Adrenal gland (tissue), 12 donors: ENCODE data around the gene PBRM1. TPM values are rescaled to one million over a fixed set of nuclear protein-coding genes. Genes with fewer than 3 reads are reported as not detected.

ENCODE experiments used
- DNase-seq, 7 donors: peaks; one replicate each; pipeline ENCODE4 v3.0.0-alpha.2; 2019 to 2020
- H3K27ac ChIP-seq, 5 donors: fragments of 200-600 bp; sonication (generic) in 4 of 5; 1 replicate in 3 of 5; 2 replicates in 2 of 5; pipeline versions ENCODE4 v1.5.1 to v1.8.0; 2016 to 2020; ENCODE audit warnings: mild to moderate bottlenecking in 1 of 5
- H3K27me3 ChIP-seq: fragments of 200-600 bp; 2 replicates; pipeline ENCODE4 v1.8.0; 2021
- H3K36me3 ChIP-seq, 2 donors: fragments of 200-600 bp; replicated peaks in 1 of 2; 1 replicate in 1 of 2; 2 replicates in 1 of 2; pipeline versions ENCODE4 v1.5.1 to v1.8.0; 2018 to 2022
- H3K4me1 ChIP-seq, 2 donors: fragments of 200-600 bp; replicated peaks in 1 of 2; 1 replicate in 1 of 2; 2 replicates in 1 of 2; pipeline versions ENCODE4 v1.5.1 to v1.8.0; 2018 to 2021
- H3K4me3 ChIP-seq, 4 donors: fragments of 200-600 bp; sonication (generic) in 3 of 4; one replicate each; pipeline ENCODE4 v1.5.1; 2016 to 2018
- H3K9me3 ChIP-seq, 3 donors: fragments of 200-600 bp; sonication (generic) in 1 of 3; replicated peaks in 1 of 3; 1 replicate in 2 of 3; 2 replicates in 1 of 3; pipeline versions ENCODE4 v1.5.1 to v1.8.0; 2016 to 2021
- POLR2A ChIP-seq, 2 donors: fragments of 450-650 bp; IDR thresholded peaks; one replicate each; pipeline ENCODE4 v1.6.1; 2017; ENCODE audit warnings: antibody characterized with exemption in 2 of 2, mild to moderate bottlenecking in 2 of 2, moderate library complexity in 1 of 2
- WGBS, 4 donors: extraction: QIAGEN DNeasy Blood & Tissue Kit in 2 of 4; methylation state at CpG; one replicate each; pipeline versions ENCODE4 v1.1.5 to v1.1.7; 2013 to 2017; 5-methylcytosine and 5-hydroxymethylcytosine counted together
- intact Hi-C, 2 donors: fragments of 100-400 bp; cut with DNase I; formaldehyde crosslinking; loops; one replicate each; pipeline versions ENCODE4 v1.14.1 to v1.15.0; 2022 to 2023
- polyA plus RNA-seq, 3 donors: library from polyadenylated mRNA; stranded (reverse); fragments of 200-250 nt in 2 of 3; fragments of 350-450 nt in 1 of 3; fragmentation: Illumina TruSeq in 1 of 3; extraction: RNeasy Lipid Tissue Mini Kit (QIAGEN cat#74804) in 1 of 3; gene quantifications; one replicate each; pipeline ENCODE4 v1.2.3, GENCODE V29; 2013 to 2014
- total RNA-seq, 9 donors: library from RNA; depleted of rRNA in 4 of 9; stranded (reverse); fragments of >200 nt in 4 of 9; fragments of 120-200 nt in 1 of 9; fragmentation: NEBNext Ultra II Directional in 1 of 9; extraction: Animal tissue kit (Norgen Biotek cat#: 25700) in 1 of 9; gene quantifications; one replicate each; pipeline versions ENCODE4 v1.1.0 to v1.2.4, GENCODE V29; 2013 to 2023
- TF ChIP-seq, protein P1 (sequence below), 6 experiments: fragments of 450-650 bp in 4 of 6; fragments of 200-600 bp in 2 of 6; sonication (generic) in 1 of 6; IDR thresholded peaks; 1 replicate in 5 of 6; 2 replicates in 1 of 6; pipeline versions ENCODE4 v1.5.1 to v1.8.0; 2016 to 2021; ENCODE audit warnings: antibody characterized with exemption in 6 of 6, mild to moderate bottlenecking in 2 of 6, moderate library complexity in 1 of 6
- donor health status: healthy with polysubstance abuse.
- donor health status: Bipolar disorder and iron deficiency.
- donor health status: DM: yes; HTN: yes; CAD: no.
- donor health status: DM: no; HTN: no; CAD: no.
- donor health status: DM: no; HTN: no; CAD: no.
- donor health status: DM: yes; HTN: yes; CAD: no.

Gene PBRM1
- total and polyA plus RNA-seq, 12 donors = 4.2 to 108 (median 47.5) TPM

DNA sequence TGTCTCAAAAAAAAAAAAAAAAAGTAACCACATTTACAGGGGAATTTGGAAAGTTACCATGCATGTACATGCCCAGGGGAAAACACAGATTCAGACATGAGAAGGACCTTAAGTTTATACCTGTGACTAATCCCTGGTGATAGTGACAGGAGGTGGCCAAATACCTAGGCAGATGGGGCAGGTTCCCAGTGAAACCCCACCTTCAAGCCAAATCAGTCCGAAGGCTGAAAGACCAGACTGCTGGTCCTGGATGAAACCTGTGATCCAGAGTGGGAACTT is 36.0 kb upstream of the PBRM1 start:
- Histone ChIP-seq H3K4me1 (no peaks in the 10 kb centered on the region), H3K9me3 (no peaks in the 10 kb centered on the region), H3K36me3 (peaks cover 0 to 7% of the 10 kb centered on the region in 2 donors), H3K27me3 (no peaks in the 10 kb centered on the region), H3K27ac (no peak overlapping the region), H3K4me3 (no peak overlapping the region)
- no peak for DNase-seq
- TF ChIP-seq, protein P1, sequence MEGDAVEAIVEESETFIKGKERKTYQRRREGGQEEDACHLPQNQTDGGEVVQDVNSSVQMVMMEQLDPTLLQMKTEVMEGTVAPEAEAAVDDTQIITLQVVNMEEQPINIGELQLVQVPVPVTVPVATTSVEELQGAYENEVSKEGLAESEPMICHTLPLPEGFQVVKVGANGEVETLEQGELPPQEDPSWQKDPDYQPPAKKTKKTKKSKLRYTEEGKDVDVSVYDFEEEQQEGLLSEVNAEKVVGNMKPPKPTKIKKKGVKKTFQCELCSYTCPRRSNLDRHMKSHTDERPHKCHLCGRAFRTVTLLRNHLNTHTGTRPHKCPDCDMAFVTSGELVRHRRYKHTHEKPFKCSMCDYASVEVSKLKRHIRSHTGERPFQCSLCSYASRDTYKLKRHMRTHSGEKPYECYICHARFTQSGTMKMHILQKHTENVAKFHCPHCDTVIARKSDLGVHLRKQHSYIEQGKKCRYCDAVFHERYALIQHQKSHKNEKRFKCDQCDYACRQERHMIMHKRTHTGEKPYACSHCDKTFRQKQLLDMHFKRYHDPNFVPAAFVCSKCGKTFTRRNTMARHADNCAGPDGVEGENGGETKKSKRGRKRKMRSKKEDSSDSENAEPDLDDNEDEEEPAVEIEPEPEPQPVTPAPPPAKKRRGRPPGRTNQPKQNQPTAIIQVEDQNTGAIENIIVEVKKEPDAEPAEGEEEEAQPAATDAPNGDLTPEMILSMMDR (IDR thresholded peaks at IDR 0.05) = no peak
- TF ChIP-seq POLR2A (IDR thresholded peaks at IDR 0.05) = no peak
- WGBS, 4 donors = 88 to 95% (median 92%) methylated on average over 1 of the region's 1 CpG
- intact Hi-C loops = no loop called here

DNA sequence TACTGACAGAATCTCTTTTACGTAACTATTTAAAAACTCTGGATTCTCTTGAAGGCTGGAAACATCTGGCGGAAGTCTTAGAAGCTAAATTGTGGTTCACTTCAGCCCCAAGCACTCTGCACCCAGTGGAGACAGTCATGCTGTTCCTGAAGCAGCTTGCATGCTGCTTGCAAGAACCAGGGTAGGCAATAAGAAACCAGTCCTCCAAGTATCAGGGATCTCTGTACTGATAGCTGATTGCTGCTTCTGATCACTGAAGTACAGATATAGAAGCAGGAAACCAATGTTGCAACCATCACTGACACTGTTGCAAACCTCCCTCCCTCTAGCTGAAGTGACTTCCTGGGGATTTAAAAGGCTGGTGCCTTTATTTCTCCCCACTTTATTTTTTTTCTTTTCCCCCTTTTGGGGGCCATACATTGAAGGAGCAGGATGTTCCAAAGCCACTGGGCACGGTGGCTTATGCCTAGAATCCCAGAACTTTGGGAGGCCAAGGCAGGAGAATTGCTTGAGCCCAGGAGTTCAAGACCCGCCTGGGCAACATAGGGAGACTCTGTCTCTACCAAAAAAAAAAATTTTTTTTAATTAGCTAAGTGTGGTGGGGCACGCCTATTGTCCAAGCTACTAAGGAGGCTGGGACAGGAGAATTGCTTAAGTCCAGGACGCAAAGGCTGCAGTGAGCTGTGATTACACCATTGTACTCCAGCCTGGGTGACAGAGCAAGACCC is 35.5 kb upstream of the PBRM1 start:
- intact Hi-C loops = no loop called here
- no peak for TF ChIP-seq POLR2A (IDR thresholded peaks at IDR 0.05)
- TF ChIP-seq, protein P1 (IDR thresholded peaks at IDR 0.05) = no peak
- H3K27ac ChIP-seq = no peak overlapping the region
- no peak for DNase-seq
- H3K36me3 ChIP-seq = peaks cover 0 to 7% of the 10 kb centered on the region in 2 donors
- H3K27me3 ChIP-seq = no peaks in the 10 kb centered on the region
- WGBS, 4 donors = 70 to 87% (median 79%) methylated on average over 6 of the region's 6 CpGs
- no peaks in the 10 kb centered on the region for H3K4me1 ChIP-seq
- H3K4me3 ChIP-seq = no peak overlapping the region
- H3K9me3 ChIP-seq = no peaks in the 10 kb centered on the region

DNA sequence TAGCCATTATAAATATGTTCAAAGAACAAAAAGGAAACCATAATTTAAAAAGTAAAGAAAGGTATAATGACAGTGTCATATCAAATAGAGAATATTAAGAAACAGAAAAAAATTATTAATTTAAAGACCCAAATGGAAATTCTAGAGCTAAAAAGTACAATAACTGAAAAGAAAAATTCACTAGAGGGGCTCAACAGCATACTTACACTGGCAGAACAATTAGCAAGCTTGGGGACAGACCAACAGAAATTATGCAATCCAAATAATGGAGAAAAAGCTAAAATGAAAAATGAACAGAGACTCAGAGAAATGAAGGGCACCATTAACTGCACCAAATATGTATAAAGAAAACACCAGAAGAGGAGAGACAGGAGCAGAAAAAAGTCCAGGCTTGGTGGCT is 33.9 kb upstream of the PBRM1 start:
- no peak for DNase-seq
- H3K27ac ChIP-seq = no peak overlapping the region
- no peaks in the 10 kb centered on the region for H3K27me3 ChIP-seq
- TF ChIP-seq POLR2A (IDR thresholded peaks at IDR 0.05) = no peak
- TF ChIP-seq, protein P1 (IDR thresholded peaks at IDR 0.05) = no peak
- peaks cover 0 to 7% of the 10 kb centered on the region in 2 donors for H3K36me3 ChIP-seq
- H3K4me1 ChIP-seq = no peaks in the 10 kb centered on the region
- H3K9me3 ChIP-seq = no peaks in the 10 kb centered on the region
- intact Hi-C loops = no loop called here
- no peak overlapping the region for H3K4me3 ChIP-seq

DNA sequence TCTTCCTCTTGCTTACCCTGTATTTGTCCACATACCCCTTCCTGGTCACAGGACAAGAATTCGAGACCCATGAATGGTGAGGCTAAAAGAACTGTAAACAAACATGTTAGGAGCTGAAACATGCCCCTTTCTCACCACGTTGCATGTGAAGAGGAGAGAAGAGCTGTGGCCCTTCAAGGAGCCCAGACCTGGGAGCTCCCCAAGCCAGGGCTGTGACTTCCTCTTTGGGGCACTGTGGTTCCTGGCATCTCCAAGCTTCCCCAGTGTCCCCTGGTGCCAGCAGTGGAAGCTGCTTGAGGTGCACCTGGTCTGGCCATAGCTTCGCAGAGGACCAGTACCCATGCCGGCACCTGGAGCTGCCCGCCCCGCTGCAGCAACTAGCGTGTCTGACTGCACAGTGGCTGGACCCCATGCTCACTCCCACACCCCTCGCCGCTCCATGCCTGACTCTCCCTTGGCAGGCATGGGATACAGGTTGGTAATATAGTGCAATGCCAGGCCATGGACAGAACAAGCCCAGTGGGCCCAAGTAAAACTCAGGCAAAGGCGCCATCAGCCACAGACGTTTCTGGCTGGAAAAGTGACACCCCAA is 30.1 kb upstream of the PBRM1 start:
- Histone ChIP-seq H3K27me3 (no peaks in the 10 kb centered on the region), H3K27ac (no peak overlapping the region), H3K9me3 (no peaks in the 10 kb centered on the region), H3K4me3 (no peak overlapping the region), H3K36me3 (peaks cover 0 to 7% of the 10 kb centered on the region in 2 donors), H3K4me1 (no peaks in the 10 kb centered on the region)
- no peak for DNase-seq
- 75 to 95% (median 93%) methylated on average over 6 to 11 of the region's 11 CpGs for WGBS, 4 donors
- intact Hi-C loops = no loop called here
- TF ChIP-seq, protein P1 (IDR thresholded peaks at IDR 0.05) = no peak
- TF ChIP-seq POLR2A (IDR thresholded peaks at IDR 0.05) = no peak
